ENCODE measurements around the gene HDGF. TPM values are rescaled to one million over a fixed set of nuclear protein-coding genes. Genes with fewer than 3 reads are reported as not detected.

The HDGF gene
- total and polyA plus RNA-seq, 9 of the 15 experiments (the other 6 are each of a cell fraction or from before 2014, with no cell fraction given): 38.8 to 601 (median 400) TPM

DNA sequence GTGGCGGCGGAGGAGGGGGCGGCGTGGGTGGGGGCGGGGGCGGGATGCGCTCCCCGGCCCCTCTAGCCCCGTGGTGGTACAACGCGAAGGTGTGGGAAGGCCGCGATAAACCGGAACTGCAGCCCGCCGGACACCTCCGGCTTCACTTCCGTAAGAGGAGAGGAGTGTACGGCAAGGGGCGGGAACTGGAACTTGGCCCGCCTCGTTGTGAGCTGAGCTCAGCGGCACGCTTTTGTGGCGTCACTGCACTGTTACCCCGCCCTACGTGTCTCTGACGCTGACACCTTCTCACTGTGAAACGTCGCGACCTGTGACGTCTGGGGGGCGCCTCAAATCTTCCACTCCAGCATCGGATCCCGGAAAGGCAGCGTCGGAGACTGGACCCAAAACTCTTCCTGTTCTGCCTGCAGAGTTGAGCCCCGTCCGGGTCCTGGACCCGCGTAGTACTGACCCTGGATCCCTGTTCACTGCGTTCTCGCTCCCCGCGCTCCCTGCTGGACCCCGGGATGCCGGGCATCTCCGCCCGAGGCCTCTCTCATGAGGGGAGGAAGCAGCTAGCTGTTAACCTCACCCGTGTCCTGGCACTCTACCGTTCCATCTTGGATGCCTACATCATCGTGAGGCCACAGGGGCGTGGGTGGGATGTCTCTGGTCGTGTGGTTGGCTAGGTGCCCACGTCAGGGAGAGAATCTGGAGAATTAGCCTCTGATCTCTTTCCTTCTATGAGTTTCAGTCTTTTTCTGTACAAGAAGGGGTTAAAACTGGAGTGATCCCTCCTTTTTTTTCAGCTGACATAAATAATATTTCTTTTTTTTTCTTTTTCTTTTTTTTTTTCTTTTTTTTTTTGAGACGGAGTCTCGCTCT, 22.6 kb downstream of the HDGF start, which contains the start of gene ISG20L2 (continued):
- peak; percentile 86 for TF ChIP-seq PKNOX1 (IDR thresholded peaks at IDR 0.05)
- peak; percentile 55 for TF ChIP-seq CHD1 (IDR thresholded peaks at IDR 0.05; ENCODE audit: low read length)
- TF ChIP-seq, protein P1, sequence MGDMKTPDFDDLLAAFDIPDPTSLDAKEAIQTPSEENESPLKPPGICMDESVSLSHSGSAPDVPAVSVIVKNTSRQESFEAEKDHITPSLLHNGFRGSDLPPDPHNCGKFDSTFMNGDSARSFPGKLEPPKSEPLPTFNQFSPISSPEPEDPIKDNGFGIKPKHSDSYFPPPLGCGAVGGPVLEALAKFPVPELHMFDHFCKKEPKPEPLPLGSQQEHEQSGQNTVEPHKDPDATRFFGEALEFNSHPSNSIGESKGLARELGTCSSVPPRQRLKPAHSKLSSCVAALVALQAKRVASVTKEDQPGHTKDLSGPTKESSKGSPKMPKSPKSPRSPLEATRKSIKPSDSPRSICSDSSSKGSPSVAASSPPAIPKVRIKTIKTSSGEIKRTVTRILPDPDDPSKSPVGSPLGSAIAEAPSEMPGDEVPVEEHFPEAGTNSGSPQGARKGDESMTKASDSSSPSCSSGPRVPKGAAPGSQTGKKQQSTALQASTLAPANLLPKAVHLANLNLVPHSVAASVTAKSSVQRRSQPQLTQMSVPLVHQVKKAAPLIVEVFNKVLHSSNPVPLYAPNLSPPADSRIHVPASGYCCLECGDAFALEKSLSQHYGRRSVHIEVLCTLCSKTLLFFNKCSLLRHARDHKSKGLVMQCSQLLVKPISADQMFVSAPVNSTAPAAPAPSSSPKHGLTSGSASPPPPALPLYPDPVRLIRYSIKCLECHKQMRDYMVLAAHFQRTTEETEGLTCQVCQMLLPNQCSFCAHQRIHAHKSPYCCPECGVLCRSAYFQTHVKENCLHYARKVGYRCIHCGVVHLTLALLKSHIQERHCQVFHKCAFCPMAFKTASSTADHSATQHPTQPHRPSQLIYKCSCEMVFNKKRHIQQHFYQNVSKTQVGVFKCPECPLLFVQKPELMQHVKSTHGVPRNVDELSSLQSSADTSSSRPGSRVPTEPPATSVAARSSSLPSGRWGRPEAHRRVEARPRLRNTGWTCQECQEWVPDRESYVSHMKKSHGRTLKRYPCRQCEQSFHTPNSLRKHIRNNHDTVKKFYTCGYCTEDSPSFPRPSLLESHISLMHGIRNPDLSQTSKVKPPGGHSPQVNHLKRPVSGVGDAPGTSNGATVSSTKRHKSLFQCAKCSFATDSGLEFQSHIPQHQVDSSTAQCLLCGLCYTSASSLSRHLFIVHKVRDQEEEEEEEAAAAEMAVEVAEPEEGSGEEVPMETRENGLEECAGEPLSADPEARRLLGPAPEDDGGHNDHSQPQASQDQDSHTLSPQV (IDR thresholded peaks at IDR 0.05): no peak
- TF ChIP-seq TCF3 (CRISPR knock-in tag; IDR thresholded peaks at IDR 0.05): no peak
- TF ChIP-seq MLLT1 (IDR thresholded peaks at IDR 0.05): peak in 1 of 2 experiments; percentile 28; a peak in 1 of 4 replicates
- TF ChIP-seq DLX4 (CRISPR knock-in tag; IDR thresholded peaks at IDR 0.05): no peak
- TF ChIP-seq ZNF133 (CRISPR knock-in tag; IDR thresholded peaks at IDR 0.05): no peak
- no peak for TF ChIP-seq ELK3 (CRISPR knock-in tag; IDR thresholded peaks at IDR 0.05)
- peak; percentile 90 for TF ChIP-seq GABPB1 (CRISPR knock-in tag; IDR thresholded peaks at IDR 0.05)
- TF ChIP-seq SNRNP70 (optimal IDR thresholded peaks at IDR 0.05; ENCODE audit: low read depth, low read length): no peak
- TF ChIP-seq BCLAF1 (IDR thresholded peaks at IDR 0.05; ENCODE audit: borderline replicate concordance in 1 of 2, control insufficient read depth in 1 of 2, low read depth in 2 of 2, low read length in 1 of 2): peak in 1 of 2 experiments; percentile 56; a peak in 1 of 4 replicates
- TF ChIP-seq FOS (IDR thresholded peaks at IDR 0.05; ENCODE audit: extremely low read depth, insufficient read length): no peak
- no peak for TF ChIP-seq RHOXF2B (CRISPR knock-in tag; conservative IDR thresholded peaks at IDR 0.05)
- TF ChIP-seq CHD2 (IDR thresholded peaks at IDR 0.05; ENCODE audit: low read depth, low read length): no peak
- TF ChIP-seq KLF10 (CRISPR knock-in tag; IDR thresholded peaks at IDR 0.05): no peak
- TF ChIP-seq TARDBP (IDR thresholded peaks at IDR 0.05): peak; percentile 97

Measured in K562 (cell line).